GM10248 (cell line): ENCODE results near the gene DCTD.

Experiments
- CTCF ChIA-PET: fragments of 300-600 bp; sonication (Branson Sonifier 250); formaldehyde crosslinking; extraction: SDS; loops from one replicate; lab custom pipeline; 2021; ENCODE audit warnings: antibody characterized with exemption; lab: Yijun Ruan, JAX
- POLR2A ChIA-PET: fragments of 350-650 bp; sonication (Branson Sonifier 250); formaldehyde crosslinking; extraction: SDS; loops from one replicate; lab custom pipeline; 2020; ENCODE audit warnings: antibody characterized with exemption; lab: Yijun Ruan, JAX
- DNase-seq: peaks from one replicate; pipeline ENCODE4 v3.0.0; 2012; ENCODE audit errors: extremely low spot score
- TF ChIP-seq, protein P1 (sequence below): IDR thresholded peaks from 2 replicates; pipeline ENCODE4 v1.5.1; 2012; ENCODE audit warnings: mild to moderate bottlenecking, low read depth; ENCODE audit errors: extremely low read depth, missing control alignments, control extremely low read depth

The DCTD gene

DNA sequence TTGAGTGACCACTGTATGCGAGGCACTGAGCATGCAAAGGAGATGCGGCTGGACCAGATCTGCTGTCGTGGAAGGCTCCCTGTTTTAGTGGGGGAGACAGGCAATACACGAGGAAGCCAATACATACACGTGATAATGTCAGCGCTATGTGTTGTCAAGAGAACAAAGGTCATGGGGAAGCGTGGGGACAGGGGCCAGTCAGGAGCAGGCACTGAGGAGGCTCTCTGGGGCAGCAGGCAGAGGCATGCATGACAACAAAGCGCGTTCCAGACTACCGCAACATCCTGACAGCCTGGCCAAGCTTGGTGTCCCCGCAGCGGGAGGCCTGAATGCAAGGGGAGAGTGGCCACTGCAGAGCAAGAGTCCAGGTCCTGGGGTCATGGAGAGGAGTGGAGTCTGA is 61.9 kb downstream of the DCTD start:
- POLR2A ChIA-PET = no interaction called here
- DNase-seq = no peak
- CTCF ChIA-PET = no interaction called here
- TF ChIP-seq, protein P1, sequence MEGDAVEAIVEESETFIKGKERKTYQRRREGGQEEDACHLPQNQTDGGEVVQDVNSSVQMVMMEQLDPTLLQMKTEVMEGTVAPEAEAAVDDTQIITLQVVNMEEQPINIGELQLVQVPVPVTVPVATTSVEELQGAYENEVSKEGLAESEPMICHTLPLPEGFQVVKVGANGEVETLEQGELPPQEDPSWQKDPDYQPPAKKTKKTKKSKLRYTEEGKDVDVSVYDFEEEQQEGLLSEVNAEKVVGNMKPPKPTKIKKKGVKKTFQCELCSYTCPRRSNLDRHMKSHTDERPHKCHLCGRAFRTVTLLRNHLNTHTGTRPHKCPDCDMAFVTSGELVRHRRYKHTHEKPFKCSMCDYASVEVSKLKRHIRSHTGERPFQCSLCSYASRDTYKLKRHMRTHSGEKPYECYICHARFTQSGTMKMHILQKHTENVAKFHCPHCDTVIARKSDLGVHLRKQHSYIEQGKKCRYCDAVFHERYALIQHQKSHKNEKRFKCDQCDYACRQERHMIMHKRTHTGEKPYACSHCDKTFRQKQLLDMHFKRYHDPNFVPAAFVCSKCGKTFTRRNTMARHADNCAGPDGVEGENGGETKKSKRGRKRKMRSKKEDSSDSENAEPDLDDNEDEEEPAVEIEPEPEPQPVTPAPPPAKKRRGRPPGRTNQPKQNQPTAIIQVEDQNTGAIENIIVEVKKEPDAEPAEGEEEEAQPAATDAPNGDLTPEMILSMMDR = no peak

DNA sequence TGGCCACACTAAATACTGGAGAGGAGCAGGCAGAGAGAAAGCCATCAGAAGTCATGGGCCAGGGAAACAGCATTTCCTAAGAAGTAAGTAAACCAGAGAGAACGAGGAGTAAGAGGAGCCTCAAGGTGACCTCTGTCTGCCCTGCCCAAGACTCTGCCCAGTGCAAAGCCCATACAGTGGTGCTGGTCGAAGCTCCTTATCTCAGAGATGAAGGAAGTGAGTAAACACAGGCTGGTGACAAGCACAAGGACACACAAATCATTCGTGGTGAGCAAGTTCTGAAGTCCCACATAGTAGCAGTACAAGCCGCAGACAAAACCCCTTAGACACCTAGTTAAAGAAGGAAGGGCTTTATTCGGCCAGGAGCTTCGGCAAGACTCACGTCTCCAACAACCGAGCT is 62.7 kb downstream of the DCTD start:
- TF ChIP-seq, protein P1 = no peak
- no peak for DNase-seq
- CTCF ChIA-PET = no interaction called here
- POLR2A ChIA-PET = no interaction called here

DNA sequence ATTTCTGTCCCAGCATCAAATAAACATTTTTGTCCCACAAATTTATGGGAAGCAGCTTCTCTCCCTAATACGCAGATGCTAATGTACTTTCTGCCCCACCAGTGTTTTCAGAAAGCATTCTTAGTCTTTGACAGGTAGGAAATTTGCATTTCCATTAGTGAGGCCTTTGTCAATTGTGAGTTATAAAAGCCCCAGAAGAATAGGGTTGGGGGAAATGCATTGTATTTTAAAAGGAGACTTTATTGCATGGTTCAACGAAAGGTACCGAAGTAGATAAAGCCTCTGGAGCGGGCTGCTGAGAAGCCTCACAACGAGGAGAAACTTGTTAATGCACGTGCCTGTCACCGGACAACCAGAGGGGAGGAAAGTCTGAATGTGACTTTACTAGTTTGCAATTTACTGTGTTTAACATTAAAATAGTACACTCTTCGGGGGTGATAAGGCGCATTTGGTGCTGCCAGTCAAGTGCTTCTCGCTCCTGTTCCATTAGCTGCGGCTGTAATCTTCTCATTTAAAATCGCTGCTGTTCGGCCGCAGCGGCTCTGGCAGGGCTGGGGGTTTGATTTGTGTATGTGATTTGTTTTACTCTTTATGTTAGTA is 63.4 kb downstream of the DCTD start:
- TF ChIP-seq, protein P1 = no peak
- ChIA-PET CTCF (no interaction called here), POLR2A (no interaction called here)
- no peak for DNase-seq

DNA sequence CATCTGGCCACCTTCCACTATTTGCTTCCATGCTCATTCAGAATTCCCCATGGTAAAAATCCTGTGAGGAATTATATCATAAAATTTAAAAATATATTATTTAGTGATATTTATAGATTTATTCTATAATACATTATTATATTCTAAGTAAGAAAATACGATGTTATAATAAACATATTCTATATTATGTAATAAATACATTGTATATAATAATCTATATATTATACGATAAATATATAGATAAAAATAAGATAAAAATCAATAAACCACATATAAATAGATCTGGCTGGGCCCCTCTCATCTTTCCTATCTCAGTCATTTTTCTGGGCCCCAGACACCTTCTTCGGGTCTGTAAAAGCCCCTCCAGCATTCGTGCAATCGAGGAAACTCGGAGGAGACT is 68.5 kb downstream of the DCTD start:
- ChIA-PET POLR2A (no interaction called here), CTCF (no interaction called here)
- TF ChIP-seq, protein P1 = no peak
- no peak for DNase-seq

DNA sequence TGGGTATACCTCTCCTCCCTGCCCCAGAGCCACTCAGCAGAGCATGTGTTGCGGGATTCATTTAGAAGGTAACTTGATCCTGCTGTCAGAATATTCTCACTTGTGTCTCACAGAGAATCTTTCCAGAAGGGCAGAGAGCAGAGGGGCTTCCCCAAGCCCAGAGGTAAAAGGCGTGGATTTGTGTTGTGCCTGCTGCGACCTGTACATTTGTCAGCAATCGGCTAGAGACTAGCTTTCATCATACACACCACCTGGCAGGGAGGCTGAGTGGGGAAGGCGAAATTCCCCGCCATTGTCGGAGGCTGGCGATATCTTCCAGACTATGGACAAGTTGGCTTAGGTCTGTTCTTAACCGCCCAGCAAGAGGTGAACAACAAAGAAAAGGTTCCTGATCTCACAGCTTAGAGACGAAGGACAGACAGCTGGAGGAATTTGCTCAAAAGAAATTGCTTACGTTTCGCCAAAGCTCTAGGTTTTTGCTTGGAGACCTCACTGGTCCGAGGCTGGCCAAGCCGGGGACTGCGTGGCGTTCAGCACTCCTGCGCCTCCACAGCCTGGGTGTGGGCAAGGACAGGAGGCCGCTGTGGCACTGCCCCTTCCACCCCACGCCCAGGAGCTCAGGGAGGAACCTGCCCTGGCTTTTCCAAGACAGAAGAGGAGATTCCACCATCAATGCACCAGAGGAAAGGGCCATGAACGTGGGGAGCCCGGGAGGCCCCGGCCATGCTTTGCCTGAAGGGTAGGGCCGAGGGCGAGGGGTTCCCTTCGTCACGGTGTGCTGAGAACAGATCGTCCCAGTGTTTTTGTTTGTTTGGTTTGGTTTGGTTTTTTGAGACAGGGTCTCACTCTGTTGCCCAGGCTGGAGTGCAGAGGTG is 69.4 kb downstream of the DCTD start:
- ChIA-PET POLR2A (no interaction called here), CTCF (no interaction called here)
- TF ChIP-seq, protein P1 = no peak
- DNase-seq = no peak

DNA sequence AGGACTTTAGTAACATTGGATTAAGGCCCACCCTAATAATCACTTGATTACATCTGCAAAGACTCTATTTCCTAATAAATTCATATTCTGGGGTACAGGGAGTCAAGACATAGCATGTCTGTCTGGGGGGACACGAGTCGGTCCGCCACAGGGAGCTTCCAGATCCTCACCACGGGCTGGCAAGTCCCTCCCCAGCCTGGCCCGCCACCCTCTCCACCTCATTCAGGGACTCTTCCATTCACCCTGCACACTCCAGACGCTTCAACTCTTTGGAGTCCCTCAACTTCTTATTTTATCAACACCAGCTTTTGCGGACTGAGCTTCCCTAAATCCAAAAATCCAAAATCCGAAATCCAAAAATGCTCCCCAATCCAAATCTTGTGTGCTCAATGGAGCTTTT is 71.2 kb downstream of the DCTD start:
- ChIA-PET POLR2A (no interaction called here), CTCF (interaction anchor here (0.7 to 1.0 kb wide), 2 partner anchors 12 to 100 kb away, joined by 3 read pairs; no protein-coding TSS in a partner anchor)
- TF ChIP-seq, protein P1 = no peak
- DNase-seq = no peak
